Measurements from ENCODE around the gene EEF1A2. TPM values are rescaled to one million over a fixed set of nuclear protein-coding genes. Genes with fewer than 3 reads are reported as not detected.

Gene EEF1A2
- total RNA-seq, 2 donors from 2014 or later: 21.0 to 23.1 TPM

GRCh38 chr20:63495167-63495720, 3.6 kb downstream of the EEF1A2 start:
- Histone ChIP-seq H3K9me3 (no peaks in the 10 kb centered on the region), H3K4me3 (no peak overlapping the region), H3K27ac (no peak overlapping the region), H3K27me3 (peaks cover 0 to 6% of the 10 kb centered on the region in 2 donors), H3K36me3 (replicated peaks in 1 of 2; ENCODE audit: insufficient read depth in 1 of 2, low read depth in 2 of 2) (no peaks in the 10 kb centered on the region), H3K4me1 (peaks cover 30% of the 10 kb centered on the region)
- no peak for ATAC-seq
- 66 to 100% methylated on average over 1 to 8 of the region's 8 CpGs for WGBS, 2 donors
- DNase-seq: no peak
- TF ChIP-seq CTCF (IDR thresholded peaks at IDR 0.05) (no peak), POLR2A (IDR thresholded peaks at IDR 0.05) (no peak)
- intact Hi-C loops (cut with DNase I): no loop called here

GRCh38 chr20:63494420-63495166, 4.3 kb downstream of the EEF1A2 start:
- TF ChIP-seq POLR2A (IDR thresholded peaks at IDR 0.05) (no peak), CTCF (IDR thresholded peaks at IDR 0.05) (no peak)
- H3K4me3 ChIP-seq: no peak overlapping the region
- no peaks in the 10 kb centered on the region for H3K9me3 ChIP-seq
- peaks cover 0 to 6% of the 10 kb centered on the region in 2 donors for H3K27me3 ChIP-seq
- DNase-seq: peak in 1 of 4 donors; percentile 14
- 81% methylated on average over 15 to 51 of the region's 51 CpGs for WGBS, 2 donors
- peaks cover 30% of the 10 kb centered on the region for H3K4me1 ChIP-seq
- no peak overlapping the region for H3K27ac ChIP-seq
- no peak for ATAC-seq
- no peaks in the 10 kb centered on the region for H3K36me3 ChIP-seq (replicated peaks in 1 of 2; ENCODE audit: insufficient read depth in 1 of 2, low read depth in 2 of 2)
- intact Hi-C loops (cut with DNase I): no loop called here

- TF ChIP-seq POLR2A (IDR thresholded peaks at IDR 0.05): no peak
- no peak for TF ChIP-seq CTCF (IDR thresholded peaks at IDR 0.05)
- intact Hi-C loops (cut with DNase I): no loop called here
- Histone ChIP-seq H3K27me3 (peaks cover 0 to 6% of the 10 kb centered on the region in 2 donors), H3K4me1 (peaks cover 26% of the 10 kb centered on the region), H3K36me3 (replicated peaks in 1 of 2; ENCODE audit: insufficient read depth in 1 of 2, low read depth in 2 of 2) (no peaks in the 10 kb centered on the region), H3K27ac (no peak overlapping the region), H3K4me3 (no peak overlapping the region), H3K9me3 (no peaks in the 10 kb centered on the region)
- WGBS, 2 donors: 62 to 75% methylated on average over 4 to 7 of the region's 7 CpGs
- DNase-seq (no peak), ATAC-seq (no peak)
Observed at GRCh38 chr20:63494084-63494419, 4.8 kb downstream of the EEF1A2 start.

- intact Hi-C loops (cut with DNase I): no loop called here
- Histone ChIP-seq H3K27ac (no peak overlapping the region), H3K4me3 (no peak overlapping the region), H3K4me1 (peaks cover 23% of the 10 kb centered on the region), H3K27me3 (peaks cover 0 to 6% of the 10 kb centered on the region in 2 donors), H3K9me3 (no peaks in the 10 kb centered on the region), H3K36me3 (replicated peaks in 1 of 2; ENCODE audit: insufficient read depth in 1 of 2, low read depth in 2 of 2) (no peaks in the 10 kb centered on the region)
- no peak for DNase-seq
- TF ChIP-seq CTCF (IDR thresholded peaks at IDR 0.05) (no peak), POLR2A (IDR thresholded peaks at IDR 0.05) (no peak)
- no peak for ATAC-seq
- WGBS, 2 donors: 10 to 58% methylated on average over 2 to 13 of the region's 13 CpGs
Observed at GRCh38 chr20:63493563-63494020, 5.3 kb downstream of the EEF1A2 start.
